Fibroblast of lung (primary cell): Measurements from ENCODE around the gene RFFL. TPM values are rescaled to one million over a fixed set of nuclear protein-coding genes. Genes with fewer than 3 reads are reported as not detected.

Experiments used
- DNase-seq, 2 donors: peaks; one replicate each; pipeline versions ENCODE4 v3.0.0 to v3.0.0-alpha.2; 2010; ENCODE audit warnings: low read depth in 2 of 2
- H2AFZ ChIP-seq: 2 replicates; pipeline ENCODE4 v1.5.1; 2012; ENCODE audit warnings: low read length, control low read depth, inconsistent platforms
- H3K27ac ChIP-seq: 2 replicates; pipeline ENCODE4 v1.5.1; 2011; ENCODE audit warnings: low read length, control low read depth; ENCODE audit not compliant: insufficient read depth
- H3K27me3 ChIP-seq: 2 replicates; pipeline ENCODE4 v1.5.1; 2011; ENCODE audit warnings: mild to moderate bottlenecking, low read length; ENCODE audit not compliant: control insufficient read depth, insufficient read depth
- H3K36me3 ChIP-seq: 2 replicates; pipeline ENCODE4 v1.5.1; 2011; ENCODE audit warnings: low read length; ENCODE audit not compliant: control insufficient read depth, insufficient read depth
- H3K4me1 ChIP-seq: 2 replicates; pipeline ENCODE4 v1.5.1; 2011; ENCODE audit warnings: low read length; ENCODE audit not compliant: control insufficient read depth, insufficient read depth; ENCODE audit errors: extremely low read depth
- H3K4me2 ChIP-seq: 2 replicates; pipeline ENCODE4 v1.5.1; 2011; ENCODE audit warnings: low read length, control low read depth; ENCODE audit not compliant: insufficient read depth; ENCODE audit errors: extremely low read depth
- H3K4me3 ChIP-seq, 4 experiments: fragments of 200-600 bp in 1 of 4; sonication (generic) in 1 of 4; replicated peaks in 1 of 4; 2 replicates each; pipeline ENCODE4 v1.5.1; 2011 to 2016; ENCODE audit warnings: low read length in 4 of 4, low read depth in 3 of 4, mild to moderate bottlenecking in 3 of 4, control low read depth in 2 of 4, inconsistent platforms in 1 of 4, mixed read lengths in 1 of 4; ENCODE audit not compliant: insufficient read depth in 1 of 4; ENCODE audit errors: control extremely low read depth in 1 of 4
- H3K79me2 ChIP-seq: 2 replicates; pipeline ENCODE4 v1.5.1; 2012; ENCODE audit warnings: mild to moderate bottlenecking, low read length, inconsistent platforms; ENCODE audit not compliant: control insufficient read depth, insufficient read depth
- H3K9ac ChIP-seq: 2 replicates; pipeline ENCODE4 v1.5.1; 2011; ENCODE audit warnings: mild to moderate bottlenecking, low read length, control low read depth; ENCODE audit not compliant: insufficient read depth
- H3K9me3 ChIP-seq: 2 replicates; pipeline ENCODE4 v1.5.1; 2012; ENCODE audit warnings: low read depth, low read length; ENCODE audit not compliant: control insufficient read depth, insufficient read depth
- H4K20me1 ChIP-seq: 2 replicates; pipeline ENCODE4 v1.5.1; 2011; ENCODE audit warnings: low read length; ENCODE audit not compliant: control insufficient read depth, insufficient read depth; ENCODE audit errors: extremely low read depth
- CTCF ChIP-seq, 2 donors: IDR thresholded peaks in 1 of 2; conservative IDR thresholded peaks in 1 of 2; 1 replicate in 1 of 2; 2 replicates in 1 of 2; pipeline ENCODE4 v1.5.1; 2011 to 2012; ENCODE audit warnings: low read length in 2 of 2, control low read depth in 1 of 2, inconsistent platforms in 1 of 2, low read depth in 1 of 2, mild to moderate bottlenecking in 1 of 2
- EZH2 ChIP-seq: IDR thresholded peaks from 2 replicates; pipeline ENCODE4 v1.5.1; 2012; ENCODE audit warnings: low read length, control low read depth, mild to moderate bottlenecking; ENCODE audit errors: missing control alignments
- polyA plus RNA-seq, 2 donors: library from polyadenylated mRNA; depleted of rRNA in 1 of 2; stranded (reverse) in 1 of 2; unstranded in 1 of 2; fragments of >200 nt; gene quantifications; 2 replicates each; pipeline ENCODE4 v1.2.1, GENCODE V29; 2011 to 2012; ENCODE audit warnings: missing spikeins in 1 of 2
- total RNA-seq: library from RNA; depleted of rRNA; stranded (reverse); fragments of >200 nt; gene quantifications from 2 replicates; pipeline ENCODE4 v1.2.1, GENCODE V29; 2014

RFFL gene
- total and polyA plus RNA-seq, 2 donors (not counting 1 experiment from before 2014, with no cell fraction given) = 10.1 to 15.9 TPM

- Histone ChIP-seq H2AFZ (no peak overlapping the region), H3K79me2 (peaks cover 58% of the 10 kb centered on the region), H3K27ac (no peak overlapping the region), H3K4me3 (no peak overlapping the region), H4K20me1 (peaks cover 2% of the 10 kb centered on the region), H3K9me3 (no peaks in the 10 kb centered on the region), H3K36me3 (no peaks in the 10 kb centered on the region), H3K27me3 (no peaks in the 10 kb centered on the region), H3K9ac (no peak overlapping the region), H3K4me1 (peaks cover 22% of the 10 kb centered on the region), H3K4me2 (no peak overlapping the region)
- DNase-seq = no peak
- no peak for TF ChIP-seq EZH2
- no peak for TF ChIP-seq CTCF (conservative IDR thresholded peaks at IDR 0.05 in 1 of 2, IDR thresholded peaks at IDR 0.05 in 1 of 2; ENCODE audit: low read depth in 1 of 2, low read length in 2 of 2)
Measured at GRCh38 chr17:35080536-35080935, 17.0 kb upstream of the RFFL start.

- no peak for TF ChIP-seq EZH2
- TF ChIP-seq CTCF (conservative IDR thresholded peaks at IDR 0.05 in 1 of 2, IDR thresholded peaks at IDR 0.05 in 1 of 2; ENCODE audit: low read depth in 1 of 2, low read length in 2 of 2) = no peak
- no peaks in the 10 kb centered on the region for H3K36me3 ChIP-seq
- no peak overlapping the region for H3K9ac ChIP-seq
- no peaks in the 10 kb centered on the region for H3K9me3 ChIP-seq
- no peaks in the 10 kb centered on the region for H3K27me3 ChIP-seq
- H3K4me2 ChIP-seq = peak overlapping the region; percentile 1
- no peak overlapping the region for H2AFZ ChIP-seq
- peak in 1 of 2 donors; percentile 51 for DNase-seq
- H3K4me3 ChIP-seq = no peak overlapping the region
- peaks cover 58% of the 10 kb centered on the region for H3K79me2 ChIP-seq
- H4K20me1 ChIP-seq = peaks cover 2% of the 10 kb centered on the region
- H3K27ac ChIP-seq = no peak overlapping the region
- peaks cover 20% of the 10 kb centered on the region for H3K4me1 ChIP-seq
Measured at GRCh38 chr17:35079547-35080423, 16.3 kb upstream of the RFFL start.

- Histone ChIP-seq H3K36me3 (no peaks in the 10 kb centered on the region), H3K4me2 (no peak overlapping the region), H3K9me3 (no peaks in the 10 kb centered on the region), H3K27ac (no peak overlapping the region), H3K4me3 (no peak overlapping the region), H3K27me3 (no peaks in the 10 kb centered on the region), H2AFZ (no peak overlapping the region), H4K20me1 (no peaks in the 10 kb centered on the region), H3K4me1 (peaks cover 11% of the 10 kb centered on the region), H3K9ac (no peak overlapping the region), H3K79me2 (peaks cover 53% of the 10 kb centered on the region)
- DNase-seq = no peak
- TF ChIP-seq CTCF (conservative IDR thresholded peaks at IDR 0.05 in 1 of 2, IDR thresholded peaks at IDR 0.05 in 1 of 2; ENCODE audit: low read depth in 1 of 2, low read length in 2 of 2) (no peak), EZH2 (no peak)
Measured at GRCh38 chr17:35076874-35077273, 13.4 kb upstream of the RFFL start.
